Epithelial cell of esophagus (primary cell): ENCODE data around the gene PLA2G4F.
"Not testable (repeated sequence)": the region's sequence is repeated elsewhere in the genome, so short reads cannot be mapped to it uniquely, and the experiment has no call there.

Experiments used
- DNase-seq: peaks from one replicate; pipeline ENCODE4 v3.0.0; 2010; ENCODE audit warnings: low read depth
- H3K4me3 ChIP-seq: 2 replicates; pipeline ENCODE4 v1.5.1; 2011; ENCODE audit warnings: mild to moderate bottlenecking, low read length, control low read depth
- TF ChIP-seq, protein P1 (sequence below): IDR thresholded peaks from 2 replicates; pipeline ENCODE4 v1.5.1; 2011; ENCODE audit warnings: low read depth, mild to moderate bottlenecking, low read length, control low read depth, inconsistent platforms; ENCODE audit not compliant: insufficient read depth; ENCODE audit errors: missing control alignments

PLA2G4F gene

DNA sequence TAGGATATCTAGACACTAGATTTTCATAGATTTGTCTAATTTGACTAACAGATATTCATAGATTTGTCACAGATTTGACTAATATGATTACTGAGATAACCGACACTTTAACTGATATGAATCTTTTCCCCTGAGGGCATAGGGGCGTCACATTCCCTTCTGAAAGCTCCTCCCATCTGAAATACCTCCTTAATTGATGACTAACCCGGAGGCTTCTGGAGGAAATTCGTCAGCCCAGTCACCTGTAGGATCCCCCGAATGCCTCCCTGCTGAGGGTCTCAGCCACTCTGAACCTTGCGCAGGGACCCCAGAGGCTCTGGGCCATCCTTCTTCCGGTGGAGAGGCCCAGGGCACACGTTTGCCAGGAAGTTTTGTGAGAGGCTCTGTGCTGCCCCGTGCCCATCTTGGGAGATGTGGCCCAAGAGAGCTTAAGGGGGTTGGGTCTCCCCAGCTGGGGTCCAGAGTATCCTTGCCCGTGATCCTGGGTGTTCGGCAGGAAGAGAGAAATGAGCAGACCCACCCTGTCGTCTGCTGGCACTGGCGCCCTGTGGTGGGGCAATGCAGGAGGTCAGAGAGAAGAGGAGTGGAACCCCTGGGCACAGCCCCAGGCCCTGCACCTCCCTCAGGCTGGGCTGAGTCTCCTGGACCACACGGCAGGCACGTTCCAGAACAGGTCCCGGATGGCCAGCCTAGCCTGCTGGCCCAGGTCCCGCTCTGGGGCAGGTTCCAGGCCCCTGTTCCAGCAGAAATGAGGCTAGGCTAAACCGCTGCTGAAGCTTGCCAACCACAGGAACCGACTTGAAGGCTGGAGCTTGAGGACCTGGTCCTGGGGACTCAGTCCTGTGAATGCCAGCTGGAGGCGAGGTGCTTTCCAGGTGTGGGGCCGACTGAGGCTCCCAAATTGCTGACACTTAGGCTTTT lies 63.8 kb downstream of the PLA2G4F start:
- TF ChIP-seq, protein P1, sequence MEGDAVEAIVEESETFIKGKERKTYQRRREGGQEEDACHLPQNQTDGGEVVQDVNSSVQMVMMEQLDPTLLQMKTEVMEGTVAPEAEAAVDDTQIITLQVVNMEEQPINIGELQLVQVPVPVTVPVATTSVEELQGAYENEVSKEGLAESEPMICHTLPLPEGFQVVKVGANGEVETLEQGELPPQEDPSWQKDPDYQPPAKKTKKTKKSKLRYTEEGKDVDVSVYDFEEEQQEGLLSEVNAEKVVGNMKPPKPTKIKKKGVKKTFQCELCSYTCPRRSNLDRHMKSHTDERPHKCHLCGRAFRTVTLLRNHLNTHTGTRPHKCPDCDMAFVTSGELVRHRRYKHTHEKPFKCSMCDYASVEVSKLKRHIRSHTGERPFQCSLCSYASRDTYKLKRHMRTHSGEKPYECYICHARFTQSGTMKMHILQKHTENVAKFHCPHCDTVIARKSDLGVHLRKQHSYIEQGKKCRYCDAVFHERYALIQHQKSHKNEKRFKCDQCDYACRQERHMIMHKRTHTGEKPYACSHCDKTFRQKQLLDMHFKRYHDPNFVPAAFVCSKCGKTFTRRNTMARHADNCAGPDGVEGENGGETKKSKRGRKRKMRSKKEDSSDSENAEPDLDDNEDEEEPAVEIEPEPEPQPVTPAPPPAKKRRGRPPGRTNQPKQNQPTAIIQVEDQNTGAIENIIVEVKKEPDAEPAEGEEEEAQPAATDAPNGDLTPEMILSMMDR: no peak
- peak; percentile 86 for DNase-seq
- H3K4me3 ChIP-seq: no peak overlapping the region

DNA sequence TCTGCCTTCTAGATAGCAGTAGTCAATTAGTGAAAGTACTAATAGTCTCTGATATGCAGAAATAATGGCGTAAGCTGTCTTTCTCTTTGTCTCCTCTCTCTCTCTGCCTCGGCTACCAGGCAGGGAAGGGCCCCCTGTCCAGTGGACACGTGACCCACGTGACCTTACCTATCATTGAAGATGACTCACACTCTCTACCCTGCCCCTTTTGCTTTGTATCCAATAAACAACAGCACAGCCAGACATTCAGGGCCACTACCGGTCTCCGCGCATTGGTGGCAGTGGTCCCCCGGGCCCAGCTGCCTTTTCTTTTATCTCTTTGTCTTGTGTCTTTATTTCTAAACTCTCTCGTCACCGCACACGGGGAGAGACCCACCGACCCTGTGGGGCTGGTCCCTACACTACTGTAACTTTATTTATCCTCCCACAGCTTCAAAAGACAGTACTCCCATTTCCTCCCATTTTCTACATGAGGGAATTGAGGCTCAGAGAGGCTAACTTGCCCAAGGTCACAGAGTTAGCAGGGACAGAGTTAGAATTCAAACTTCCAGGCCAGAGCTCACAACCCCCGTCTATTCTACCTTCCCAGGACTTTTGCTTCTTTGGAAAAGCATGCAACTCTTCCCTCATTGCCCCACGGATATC lies 64.6 kb downstream of the PLA2G4F start:
- not testable (repeated sequence) for DNase-seq, H3K4me3 ChIP-seq

DNA sequence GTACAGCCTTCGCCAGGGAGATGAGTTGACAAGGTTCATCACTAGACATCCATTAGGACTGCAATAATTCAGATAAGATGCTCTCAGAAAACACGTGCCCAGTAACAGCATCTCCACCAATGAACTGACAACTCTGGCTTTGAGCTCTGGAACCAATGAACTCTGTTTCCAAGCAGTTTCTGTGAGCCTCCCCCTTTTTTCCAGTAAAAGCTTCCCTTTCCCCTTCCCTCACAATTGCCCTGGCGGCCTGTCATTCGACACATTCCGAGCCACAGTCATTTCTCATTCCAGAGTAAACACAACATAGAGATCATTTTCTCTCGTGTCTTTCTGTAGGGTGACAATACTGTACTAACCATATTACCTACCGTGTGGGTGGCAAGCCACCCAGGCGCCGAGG lies 65.7 kb downstream of the PLA2G4F start:
- no peak overlapping the region for H3K4me3 ChIP-seq
- no peak for DNase-seq
- TF ChIP-seq, protein P1: no peak

DNA sequence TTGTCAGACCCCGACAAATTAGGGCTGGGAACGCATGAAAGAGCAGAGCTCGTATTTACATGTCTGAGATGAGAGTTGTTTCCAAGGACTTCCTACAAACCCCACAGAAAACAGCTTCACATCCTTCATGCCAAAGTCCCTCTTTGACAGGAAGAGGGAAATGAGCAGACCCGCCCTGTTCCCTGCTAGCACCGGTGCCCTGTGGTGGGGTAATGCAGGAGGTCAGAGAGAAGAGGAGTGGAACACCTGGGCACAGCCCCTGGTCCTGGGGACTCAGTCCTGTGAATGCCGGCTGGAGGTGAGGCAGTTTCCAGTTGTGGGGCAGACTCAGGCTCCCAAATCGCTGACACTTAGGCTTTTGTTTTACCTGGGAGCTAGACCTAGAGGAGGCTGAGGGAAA lies 66.1 kb downstream of the PLA2G4F start:
- DNase-seq: no peak
- H3K4me3 ChIP-seq: no peak overlapping the region
- TF ChIP-seq, protein P1: no peak

DNA sequence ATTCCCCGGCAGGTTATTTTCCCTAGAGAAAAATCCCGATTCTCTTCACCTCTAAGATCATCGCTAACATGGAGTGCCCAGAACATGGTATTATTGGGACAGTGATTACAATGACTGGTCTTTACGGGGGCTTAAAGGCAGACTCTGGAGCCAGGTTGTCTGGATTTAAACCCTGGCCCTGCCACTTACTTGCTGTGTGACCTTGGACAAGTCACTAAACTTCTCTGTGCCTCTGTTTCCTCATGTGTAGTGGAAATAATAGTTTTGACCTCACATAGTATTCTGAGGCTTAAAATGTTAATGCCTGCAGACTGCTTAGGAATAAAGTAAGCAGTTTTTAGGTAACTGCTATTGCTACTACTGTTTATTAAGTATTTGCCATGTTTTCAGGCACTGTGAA lies 66.5 kb downstream of the PLA2G4F start:
- TF ChIP-seq, protein P1: no peak
- no peak overlapping the region for H3K4me3 ChIP-seq
- DNase-seq: no peak
